ENCODE measurements around the gene NAE1. TPM values are rescaled to one million over a fixed set of nuclear protein-coding genes. Genes with fewer than 3 reads are reported as not detected.

The NAE1 gene
- total RNA-seq, 2 donors from 2014 or later: 25.7 to 34.6 TPM

DNA sequence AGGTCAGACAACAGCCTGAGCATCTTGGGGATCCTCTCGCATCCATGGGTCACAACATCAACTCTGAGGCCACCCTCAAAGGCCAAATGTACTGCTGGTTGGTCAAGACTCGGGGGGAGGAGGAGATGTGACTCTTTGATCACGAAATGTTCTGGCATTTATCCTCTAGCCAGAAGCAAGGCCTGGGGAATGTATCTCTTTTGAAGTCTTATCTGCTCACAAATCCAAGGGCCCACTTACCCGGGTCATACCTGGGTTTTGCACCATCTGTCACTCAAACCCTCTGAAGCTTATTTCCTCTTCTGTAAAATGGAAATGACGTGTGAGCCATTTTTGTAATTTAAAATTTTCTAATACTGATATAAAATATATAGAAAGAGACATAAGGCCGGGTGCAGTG is 26.7 kb upstream of the NAE1 start:
- no peaks in the 10 kb centered on the region for H3K36me3 ChIP-seq (replicated peaks in 1 of 2; ENCODE audit: insufficient read depth in 1 of 2, low read depth in 2 of 2)
- no peak overlapping the region for H3K4me3 ChIP-seq
- no peaks in the 10 kb centered on the region for H3K27me3 ChIP-seq
- no peaks in the 10 kb centered on the region for H3K9me3 ChIP-seq
- H3K4me1 ChIP-seq: no peaks in the 10 kb centered on the region
- intact Hi-C loops (cut with DNase I): no loop called here
- DNase-seq: no peak
- WGBS, 2 donors: 84% methylated on average over 6 of the region's 6 CpGs
- H3K27ac ChIP-seq: no peak overlapping the region
- no peak for TF ChIP-seq POLR2A (IDR thresholded peaks at IDR 0.05)
- TF ChIP-seq, protein P1, sequence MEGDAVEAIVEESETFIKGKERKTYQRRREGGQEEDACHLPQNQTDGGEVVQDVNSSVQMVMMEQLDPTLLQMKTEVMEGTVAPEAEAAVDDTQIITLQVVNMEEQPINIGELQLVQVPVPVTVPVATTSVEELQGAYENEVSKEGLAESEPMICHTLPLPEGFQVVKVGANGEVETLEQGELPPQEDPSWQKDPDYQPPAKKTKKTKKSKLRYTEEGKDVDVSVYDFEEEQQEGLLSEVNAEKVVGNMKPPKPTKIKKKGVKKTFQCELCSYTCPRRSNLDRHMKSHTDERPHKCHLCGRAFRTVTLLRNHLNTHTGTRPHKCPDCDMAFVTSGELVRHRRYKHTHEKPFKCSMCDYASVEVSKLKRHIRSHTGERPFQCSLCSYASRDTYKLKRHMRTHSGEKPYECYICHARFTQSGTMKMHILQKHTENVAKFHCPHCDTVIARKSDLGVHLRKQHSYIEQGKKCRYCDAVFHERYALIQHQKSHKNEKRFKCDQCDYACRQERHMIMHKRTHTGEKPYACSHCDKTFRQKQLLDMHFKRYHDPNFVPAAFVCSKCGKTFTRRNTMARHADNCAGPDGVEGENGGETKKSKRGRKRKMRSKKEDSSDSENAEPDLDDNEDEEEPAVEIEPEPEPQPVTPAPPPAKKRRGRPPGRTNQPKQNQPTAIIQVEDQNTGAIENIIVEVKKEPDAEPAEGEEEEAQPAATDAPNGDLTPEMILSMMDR (IDR thresholded peaks at IDR 0.05): no peak
- no peak for ATAC-seq

DNA sequence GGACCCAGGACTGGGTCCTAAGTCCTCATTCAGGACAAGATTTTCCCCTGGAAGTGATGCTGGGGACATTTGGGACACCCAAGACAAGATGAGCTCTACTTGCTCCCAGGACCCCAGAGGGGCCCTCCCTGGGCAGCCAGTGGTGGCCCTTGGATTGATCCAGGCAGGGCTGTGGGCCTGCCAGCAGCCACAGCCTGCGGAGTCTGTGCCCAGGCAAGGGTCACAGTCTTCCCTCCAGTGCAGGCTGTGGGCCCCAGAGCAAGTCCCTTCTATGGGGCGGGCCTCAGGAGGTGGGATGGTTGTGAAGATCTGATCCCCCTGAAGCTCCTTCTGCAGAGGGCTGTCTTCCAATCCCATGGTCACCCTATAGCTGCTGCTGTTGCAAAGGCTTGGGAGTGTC is 26.0 kb upstream of the NAE1 start:
- intact Hi-C loops (cut with DNase I): no loop called here
- Histone ChIP-seq H3K36me3 (replicated peaks in 1 of 2; ENCODE audit: insufficient read depth in 1 of 2, low read depth in 2 of 2) (no peaks in the 10 kb centered on the region), H3K27ac (no peak overlapping the region), H3K27me3 (no peaks in the 10 kb centered on the region), H3K4me1 (no peaks in the 10 kb centered on the region), H3K4me3 (no peak overlapping the region), H3K9me3 (no peaks in the 10 kb centered on the region)
- 100% methylated on average over 2 of the region's 2 CpGs; no CpG with 5 or more reads in 1 of the 2 donors for WGBS, 2 donors
- ATAC-seq (no peak), DNase-seq (no peak)
- TF ChIP-seq, protein P1 (IDR thresholded peaks at IDR 0.05): no peak
- TF ChIP-seq POLR2A (IDR thresholded peaks at IDR 0.05): no peak

DNA sequence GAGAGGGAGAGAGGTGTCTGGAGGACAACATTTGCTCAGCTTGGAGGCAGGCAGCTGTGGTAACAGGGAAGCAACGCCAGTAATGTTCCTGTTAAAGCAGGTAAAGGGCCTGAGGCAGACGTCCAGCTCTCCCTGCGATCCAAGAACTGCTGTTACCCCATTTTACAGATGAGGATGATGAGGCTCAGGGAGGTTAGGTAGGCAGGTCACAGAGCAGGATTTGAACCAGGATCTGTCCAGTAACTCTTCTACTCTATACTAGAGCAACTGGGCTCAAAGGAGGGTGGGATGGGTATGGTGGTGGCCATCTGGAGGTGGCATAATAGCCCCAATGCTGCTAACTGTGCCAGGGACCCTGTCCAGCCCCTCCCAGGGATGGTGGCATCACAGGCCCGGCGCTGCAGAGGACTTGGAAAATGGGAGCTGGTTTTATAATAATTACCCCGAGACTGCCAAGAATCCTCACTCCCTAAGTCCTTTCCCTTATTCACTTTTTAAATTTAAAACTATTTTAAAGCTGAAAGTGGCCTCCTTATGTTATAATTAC is 25.5 kb upstream of the NAE1 start:
- H3K27me3 ChIP-seq: no peaks in the 10 kb centered on the region
- intact Hi-C loops (cut with DNase I): no loop called here
- H3K4me1 ChIP-seq: no peaks in the 10 kb centered on the region
- DNase-seq (no peak), ATAC-seq (no peak)
- 91 to 95% methylated on average over 5 to 6 of the region's 6 CpGs for WGBS, 2 donors
- H3K9me3 ChIP-seq: no peaks in the 10 kb centered on the region
- no peak for TF ChIP-seq POLR2A (IDR thresholded peaks at IDR 0.05)
- TF ChIP-seq, protein P1 (IDR thresholded peaks at IDR 0.05): no peak
- H3K27ac ChIP-seq: no peak overlapping the region
- H3K36me3 ChIP-seq (replicated peaks in 1 of 2; ENCODE audit: insufficient read depth in 1 of 2, low read depth in 2 of 2): no peaks in the 10 kb centered on the region
- no peak overlapping the region for H3K4me3 ChIP-seq

DNA sequence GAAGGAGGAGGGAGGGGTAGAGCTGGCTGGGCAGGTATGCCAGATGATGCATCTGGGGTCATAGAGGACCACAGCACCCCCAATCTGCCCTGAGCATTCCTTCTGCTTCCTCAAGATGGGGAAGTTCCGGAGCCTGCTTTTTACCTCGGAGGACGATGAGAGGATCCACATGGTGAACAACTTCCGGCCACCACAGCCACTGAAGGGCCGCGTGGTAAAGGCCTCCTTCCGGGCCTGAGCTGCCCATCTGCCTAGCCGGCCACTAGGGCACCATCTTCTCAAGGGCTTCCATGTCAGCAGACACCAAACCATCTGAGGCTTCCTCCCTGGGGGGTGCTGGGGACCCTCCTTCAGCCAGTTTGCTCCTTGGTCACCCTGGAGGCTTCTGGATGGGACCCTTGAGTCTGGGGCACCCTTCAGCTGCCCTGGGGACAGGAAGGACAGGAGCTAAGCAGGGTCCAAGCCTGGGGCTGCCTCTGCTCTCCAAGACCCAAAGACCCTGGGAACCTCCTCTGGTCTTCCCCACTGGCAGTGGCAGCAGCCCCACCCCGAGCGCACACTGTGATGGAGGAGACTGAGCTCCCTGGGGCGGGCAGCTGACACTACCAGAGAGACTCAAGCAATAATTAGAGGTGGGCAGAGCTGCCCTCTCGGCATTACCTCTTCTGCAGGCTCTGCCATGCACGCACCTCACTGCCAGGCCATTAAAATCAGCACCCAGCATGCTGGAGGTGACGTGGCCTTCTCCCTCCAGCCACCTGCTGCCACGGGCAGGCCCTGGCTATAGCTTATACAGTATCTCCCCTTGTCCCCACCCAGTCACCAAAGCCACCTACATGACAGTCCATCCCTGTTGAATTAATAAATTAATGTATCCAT is 22.7 kb upstream of the NAE1 start:
- intact Hi-C loops (cut with DNase I): no loop called here
- ATAC-seq (no peak), DNase-seq (no peak)
- Histone ChIP-seq H3K9me3 (no peaks in the 10 kb centered on the region), H3K36me3 (replicated peaks in 1 of 2; ENCODE audit: insufficient read depth in 1 of 2, low read depth in 2 of 2) (no peaks in the 10 kb centered on the region), H3K4me1 (no peaks in the 10 kb centered on the region), H3K27ac (no peak overlapping the region), H3K27me3 (no peaks in the 10 kb centered on the region), H3K4me3 (no peak overlapping the region)
- WGBS, 2 donors: 77 to 78% methylated on average over 6 to 15 of the region's 15 CpGs
- TF ChIP-seq, protein P1 (IDR thresholded peaks at IDR 0.05): no peak
- no peak for TF ChIP-seq POLR2A (IDR thresholded peaks at IDR 0.05)

All from body of pancreas (tissue), 4 donors.